GM23248 (cell line): Measurements from ENCODE around the gene CNRIP1. TPM values are rescaled to one million over a fixed set of nuclear protein-coding genes. Genes with fewer than 3 reads are reported as not detected.

Source experiments
- DNase-seq: peaks from one replicate; pipeline ENCODE4 v3.0.0-alpha.2; 2015
- H2AFZ ChIP-seq: fragments of 200-600 bp; sonication (generic); 2 replicates; pipeline ENCODE4 v1.6.1; 2016; ENCODE audit warnings: antibody characterized with exemption
- H3F3A ChIP-seq: fragments of 200-600 bp; sonication (generic); 2 replicates; pipeline ENCODE4 v1.6.1; 2016; ENCODE audit warnings: mild to moderate bottlenecking, antibody characterized with exemption, mixed run types; ENCODE audit not compliant: insufficient read depth
- H3K27ac ChIP-seq: fragments of 200-600 bp; sonication (generic); 2 replicates; pipeline ENCODE4 v1.5.1; 2016; ENCODE audit warnings: mild to moderate bottlenecking
- H3K27me3 ChIP-seq: fragments of 200-600 bp; sonication (generic); replicated peaks from 2 replicates; pipeline ENCODE4 v1.6.1; 2016; ENCODE audit warnings: mild to moderate bottlenecking; ENCODE audit not compliant: insufficient read depth
- H3K36me3 ChIP-seq: fragments of 200-600 bp; sonication (generic); 2 replicates; pipeline ENCODE4 v1.6.1; 2016; ENCODE audit warnings: low read depth, mild to moderate bottlenecking
- H3K4me1 ChIP-seq: fragments of 200-600 bp; sonication (generic); 2 replicates; pipeline ENCODE4 v1.6.1; 2016; ENCODE audit warnings: mild to moderate bottlenecking; ENCODE audit not compliant: insufficient read depth
- H3K4me2 ChIP-seq: fragments of 200-600 bp; sonication (generic); one replicate; pipeline ENCODE4 v1.6.1; 2016; ENCODE audit warnings: mild to moderate bottlenecking; ENCODE audit not compliant: unreplicated experiment
- H3K4me3 ChIP-seq: fragments of 200-600 bp; sonication (generic); 2 replicates; pipeline ENCODE4 v1.5.1; 2016; ENCODE audit warnings: mild to moderate bottlenecking
- H3K79me2 ChIP-seq: fragments of 200-600 bp; sonication (generic); 2 replicates; pipeline ENCODE4 v1.6.1; 2016; ENCODE audit warnings: mild to moderate bottlenecking; ENCODE audit not compliant: insufficient read depth
- H3K9ac ChIP-seq: fragments of 200-600 bp; sonication (generic); 2 replicates; pipeline ENCODE4 v1.6.1; 2016; ENCODE audit warnings: mild to moderate bottlenecking
- H3K9me2 ChIP-seq: fragments of 200-600 bp; sonication (generic); 2 replicates; pipeline ENCODE4 v1.6.1; 2016; ENCODE audit warnings: mixed run types, mild to moderate bottlenecking, moderate library complexity; ENCODE audit not compliant: insufficient read depth
- H3K9me3 ChIP-seq: fragments of 200-600 bp; sonication (generic); one replicate; pipeline ENCODE4 v1.6.1; 2017; ENCODE audit warnings: low read depth
- H4K20me1 ChIP-seq: fragments of 200-600 bp; sonication (generic); 2 replicates; pipeline ENCODE4 v1.6.0; 2016; ENCODE audit not compliant: insufficient read depth
- EZH2 ChIP-seq: fragments of 200-600 bp; sonication (generic); IDR thresholded peaks from 2 replicates; pipeline ENCODE4 v1.6.1; 2018; ENCODE audit warnings: antibody characterized with exemption, mild to moderate bottlenecking; ENCODE audit not compliant: insufficient read depth, poor library complexity, severe bottlenecking
- EZH2phosphoT487 ChIP-seq: fragments of 200-600 bp; sonication (generic); IDR thresholded peaks from 2 replicates; pipeline ENCODE4 v1.6.1; 2018; ENCODE audit warnings: antibody characterized with exemption, moderate library complexity, mild to moderate bottlenecking, low read depth; ENCODE audit not compliant: insufficient read depth
- WGBS, 2 experiments: methylation state at CpG; one replicate each; pipeline ENCODE4 v1.1.6; 2015 to 2017; ENCODE audit warnings: low lambda C conversion rate in 2 of 2, low coverage in 1 of 2; ENCODE audit errors: missing lambda C conversion rate in 2 of 2; 5-methylcytosine and 5-hydroxymethylcytosine counted together
- in situ Hi-C: fragments of 300-500 bp; cut with MboI; formaldehyde crosslinking; loops from 2 replicates; pipeline ENCODE4 v1.15.0; 2020
- polyA plus RNA-seq: library from polyadenylated mRNA; unstranded; fragments of >200 nt; fragmentation: Nextera tagmentation; extraction: Ambion mirVana; gene quantifications from 2 replicates; pipeline ENCODE4 v1.2.1, GENCODE V29; 2016
- total RNA-seq: library from RNA; depleted of rRNA; stranded (reverse); fragments of >200 nt; shearing (Covaris generic); gene quantifications from 2 replicates; pipeline ENCODE4 v1.2.3, GENCODE V29; 2014

The CNRIP1 gene
- total and polyA plus RNA-seq, 2 experiments from 2014 or later: 37.7 to 41.5 TPM

GRCh38 chr2:68342470-68342869 is 22.7 kb upstream of the CNRIP1 start:
- Histone ChIP-seq H3K36me3 (no peaks in the 10 kb centered on the region), H3K79me2 (no peaks in the 10 kb centered on the region), H2AFZ (no peak overlapping the region), H3K4me2 (no peak overlapping the region), H3K4me3 (no peak overlapping the region), H3K27me3 (peaks cover 33% of the 10 kb centered on the region), H3K9me2 (no peaks in the 10 kb centered on the region), H3K9me3 (no peaks in the 10 kb centered on the region), H4K20me1 (no peaks in the 10 kb centered on the region), H3K27ac (no peak overlapping the region), H3F3A (no peaks in the 10 kb centered on the region), H3K9ac (no peak overlapping the region), H3K4me1 (no peaks in the 10 kb centered on the region)
- TF ChIP-seq EZH2phosphoT487 (no peak), EZH2 (no peak)
- 28 to 30% methylated on average over 1 of the region's 1 CpG for WGBS, 2 experiments
- in situ Hi-C loops: no loop called here
- DNase-seq: no peak

- Histone ChIP-seq H3K9me3 (no peaks in the 10 kb centered on the region), H3K4me3 (no peak overlapping the region), H3K27me3 (peaks cover 33% of the 10 kb centered on the region), H3K79me2 (no peaks in the 10 kb centered on the region), H2AFZ (no peak overlapping the region), H3K27ac (no peak overlapping the region), H3F3A (0 out of 2 replicates have a peak, but pooled peaks cover 3% of the 10 kb centered on the region), H3K36me3 (no peaks in the 10 kb centered on the region), H3K4me2 (no peak overlapping the region), H3K4me1 (peaks cover 2% of the 10 kb centered on the region), H3K9ac (no peak overlapping the region), H3K9me2 (no peaks in the 10 kb centered on the region), H4K20me1 (no peaks in the 10 kb centered on the region)
- TF ChIP-seq EZH2phosphoT487: no peak
- TF ChIP-seq EZH2: no peak
- 42 to 44% methylated on average over 4 of the region's 4 CpGs for WGBS, 2 experiments
- in situ Hi-C loops: no loop called here
- no peak for DNase-seq
These were observed 21.8 kb upstream of the CNRIP1 start for GRCh38 chr2:68341583-68341982.

GRCh38 chr2:68341062-68341329 is 21.2 kb upstream of the CNRIP1 start:
- Histone ChIP-seq H3F3A (peaks cover 8% of the 10 kb centered on the region; the same call in 1 of the 2 replicates), H3K9ac (no peak overlapping the region)
- TF ChIP-seq EZH2: no peak
- no peak for TF ChIP-seq EZH2phosphoT487

GRCh38 chr2:68340226-68341061 is 20.7 kb upstream of the CNRIP1 start:
- WGBS, 2 experiments: 41 to 50% methylated on average over 5 of the region's 5 CpGs
- in situ Hi-C loops: no loop called here
- DNase-seq: no peak

More at GRCh38 chr2:68341062-68341329, 21.2 kb upstream of the CNRIP1 start:
- H3K79me2 ChIP-seq: no peaks in the 10 kb centered on the region
- H4K20me1 ChIP-seq: no peaks in the 10 kb centered on the region
- H3K4me3 ChIP-seq: no peak overlapping the region
- no peak overlapping the region for H3K27ac ChIP-seq
- no peak overlapping the region for H2AFZ ChIP-seq
- H3K9me3 ChIP-seq: no peaks in the 10 kb centered on the region
- H3K4me2 ChIP-seq: no peak overlapping the region
- no peaks in the 10 kb centered on the region for H3K9me2 ChIP-seq
- peaks cover 27% of the 10 kb centered on the region for H3K27me3 ChIP-seq
- DNase-seq: no peak
- H3K36me3 ChIP-seq: no peaks in the 10 kb centered on the region
- peaks cover 7% of the 10 kb centered on the region for H3K4me1 ChIP-seq
- WGBS, 2 experiments: 93 to 100% methylated on average over 3 of the region's 3 CpGs
- in situ Hi-C loops: no loop called here

More at GRCh38 chr2:68340226-68341061, 20.7 kb upstream of the CNRIP1 start:
- Histone ChIP-seq H3K4me1 (peaks cover 7% of the 10 kb centered on the region), H3F3A (peaks cover 11% of the 10 kb centered on the region; the same call in 1 of the 2 replicates), H3K9me2 (no peaks in the 10 kb centered on the region), H3K36me3 (no peaks in the 10 kb centered on the region), H2AFZ (no peak overlapping the region), H3K9me3 (no peaks in the 10 kb centered on the region), H4K20me1 (no peaks in the 10 kb centered on the region), H3K27ac (no peak overlapping the region), H3K4me2 (no peak overlapping the region), H3K27me3 (peaks cover 26% of the 10 kb centered on the region), H3K4me3 (no peak overlapping the region), H3K9ac (no peak overlapping the region), H3K79me2 (no peaks in the 10 kb centered on the region)
- TF ChIP-seq EZH2phosphoT487: no peak
- TF ChIP-seq EZH2: no peak
